Germinal center (tissue), 1 donor: ENCODE data around the gene TNFAIP8L1.

Source experiments
- DNase-seq: peaks from one replicate; pipeline ENCODE4 v3.0.0; 2012; ENCODE audit warnings: mixed read lengths, low spot score

Gene TNFAIP8L1

DNA sequence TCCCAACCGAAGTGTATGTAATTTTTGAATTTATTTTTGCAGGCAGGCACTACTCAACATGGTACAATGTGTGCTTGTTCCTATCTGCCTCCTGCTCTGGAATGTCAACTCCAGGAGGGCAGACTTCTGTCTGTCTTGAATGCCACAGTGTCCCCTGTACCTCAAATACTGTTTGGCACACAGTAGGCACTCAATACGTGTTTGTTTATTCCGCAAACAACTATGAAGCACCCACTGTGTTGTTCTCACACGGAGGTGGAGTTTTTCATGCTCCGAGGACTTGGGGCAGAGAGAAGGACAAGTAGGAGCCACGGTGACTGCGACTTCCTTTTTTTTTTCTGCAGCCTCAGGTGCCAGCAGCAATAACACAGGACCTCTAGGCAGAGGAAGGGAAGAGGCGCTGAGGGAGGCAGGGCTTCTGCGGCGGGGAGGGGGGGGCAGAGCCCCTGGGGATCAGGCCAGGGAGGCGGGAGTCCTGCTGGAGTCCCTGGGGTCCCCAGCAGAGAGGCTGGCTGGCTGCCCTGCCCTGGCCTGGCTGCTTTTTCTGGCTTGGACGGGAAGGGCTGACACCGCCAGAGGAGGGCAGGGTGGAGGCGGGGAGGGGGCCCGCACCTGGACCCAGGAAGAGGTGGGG is 29.3 kb upstream of the TNFAIP8L1 start:
- DNase-seq, result no peak

DNA sequence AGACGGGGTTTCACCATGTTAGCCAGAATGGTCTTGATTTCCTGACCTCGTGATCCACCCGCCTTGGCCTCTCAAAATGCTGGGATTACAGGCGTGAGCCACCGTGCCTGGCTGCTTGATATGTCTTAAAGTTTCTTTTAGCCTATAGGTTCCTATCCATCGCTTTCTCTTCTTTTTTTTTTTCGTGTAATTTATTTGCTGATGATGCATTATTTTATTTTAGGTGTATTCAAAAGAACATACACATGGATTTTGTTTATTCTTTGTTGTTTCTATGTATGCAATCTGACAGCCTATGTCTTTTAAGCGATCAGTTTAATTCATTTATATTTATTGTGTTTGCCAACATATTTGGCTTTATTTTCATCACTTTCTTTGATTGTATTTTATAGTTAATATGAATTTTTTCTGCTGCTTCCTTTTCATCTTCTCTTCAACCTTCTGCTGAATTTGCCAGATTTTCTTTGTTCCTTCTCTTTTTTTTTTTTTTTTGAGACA is 26.0 kb upstream of the TNFAIP8L1 start:
- no peak for DNase-seq

DNA sequence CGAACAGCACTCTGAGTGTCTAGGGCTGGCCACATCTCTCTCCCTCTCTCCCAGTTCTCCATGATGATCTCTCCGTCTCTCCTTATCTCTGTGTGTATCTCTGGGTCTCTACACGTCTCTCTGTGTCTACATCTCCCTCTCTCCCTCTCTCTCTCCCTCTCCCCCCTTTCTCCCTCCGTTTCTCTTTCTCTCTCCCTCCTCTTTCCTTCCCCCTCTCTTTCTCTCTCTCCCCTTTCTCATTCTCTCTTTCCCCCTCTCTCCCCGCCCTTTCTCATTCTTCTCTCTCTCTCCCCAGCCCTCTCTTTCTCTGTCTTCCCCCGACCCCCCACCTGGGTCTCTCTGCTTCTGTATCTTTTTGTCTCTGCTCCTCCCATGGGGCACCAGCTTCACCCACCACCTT is 21.3 kb upstream of the TNFAIP8L1 start:
- DNase-seq, result no peak

DNA sequence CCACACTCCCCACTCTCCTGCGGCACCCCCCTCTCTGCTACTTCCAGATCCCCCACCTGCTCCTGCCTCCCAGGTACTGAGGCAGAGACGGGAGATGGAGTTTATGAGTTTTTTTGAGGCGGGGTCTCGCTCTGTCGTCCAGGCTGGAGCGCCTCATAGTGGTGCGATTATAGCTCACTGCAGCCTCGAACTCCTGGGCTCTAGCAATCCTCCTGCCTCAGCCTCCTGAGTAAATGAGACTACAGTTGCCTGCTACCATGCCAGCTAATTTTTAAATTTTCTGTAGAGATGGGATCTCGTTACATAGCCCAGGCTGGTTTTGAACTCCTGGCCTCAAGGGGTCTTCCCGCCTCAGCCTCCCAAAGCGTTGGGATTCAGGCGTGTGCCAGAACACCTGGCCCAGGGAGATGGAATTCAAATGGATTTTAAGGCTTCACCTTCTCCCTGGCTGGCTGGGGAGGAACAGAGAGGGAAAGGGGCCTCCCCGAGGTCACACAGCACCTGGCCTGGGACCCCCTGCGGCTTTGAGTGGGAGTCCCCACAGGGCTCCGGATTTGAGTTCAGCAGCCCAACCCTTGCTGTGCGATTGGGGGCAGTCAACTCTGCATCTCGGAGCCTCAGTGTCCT is 19.5 kb upstream of the TNFAIP8L1 start:
- DNase-seq, result no peak

DNA sequence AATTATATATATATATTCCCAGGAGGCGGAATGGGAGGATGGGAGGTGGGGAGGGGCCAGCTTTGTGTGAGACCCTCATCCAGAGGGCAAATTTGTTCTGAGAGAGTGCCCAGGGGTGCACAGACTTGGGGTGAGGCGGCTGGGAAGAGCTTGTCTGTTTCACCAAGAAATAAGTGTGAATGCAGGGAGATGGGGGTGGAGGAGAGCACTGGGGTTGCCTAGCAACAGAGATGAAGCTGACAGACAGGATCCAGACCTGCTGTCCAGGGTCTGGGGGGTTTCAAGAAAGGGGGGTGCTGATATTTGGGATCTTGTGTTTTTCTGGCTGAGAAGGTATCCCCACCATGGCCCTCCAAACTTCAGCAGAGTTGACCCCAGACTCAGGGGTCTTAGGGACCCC is 18.6 kb upstream of the TNFAIP8L1 start:
- no peak for DNase-seq

DNA sequence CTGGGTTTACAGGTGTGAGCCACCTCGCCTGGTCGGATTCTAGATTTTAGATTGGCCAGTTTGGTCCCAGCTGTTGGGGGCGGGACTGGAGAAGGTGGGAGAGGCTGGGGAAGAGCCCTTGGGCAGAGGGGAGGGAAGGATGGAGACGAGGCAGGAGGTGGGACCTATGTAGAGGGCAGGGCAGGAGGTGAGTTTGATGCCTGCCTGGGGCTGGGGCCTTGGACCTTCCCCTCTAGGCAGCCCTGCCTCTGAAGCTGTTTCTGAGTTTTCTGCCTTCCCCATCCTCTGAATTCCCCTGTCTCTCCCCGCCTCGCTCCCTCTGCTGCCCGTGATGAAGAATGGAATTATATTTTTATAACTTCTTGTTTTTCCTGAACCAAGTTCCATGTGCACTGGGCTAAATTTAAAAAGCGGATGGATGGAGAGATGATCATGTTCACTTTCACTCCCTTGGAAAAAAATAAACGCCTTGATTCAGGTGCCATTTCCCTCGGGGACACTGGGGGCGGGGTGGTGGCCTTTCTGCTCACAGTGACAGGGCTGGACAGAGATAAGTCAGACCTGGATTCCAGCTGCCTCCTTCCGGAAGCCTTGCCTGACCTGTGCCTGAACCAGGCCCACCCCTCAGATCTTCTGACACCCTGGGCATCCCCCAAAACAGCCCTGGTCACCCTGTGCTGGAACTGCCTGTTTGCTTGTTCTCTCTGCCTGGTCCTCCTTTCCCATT is 16.5 kb upstream of the TNFAIP8L1 start:
- DNase-seq, result no peak

DNA sequence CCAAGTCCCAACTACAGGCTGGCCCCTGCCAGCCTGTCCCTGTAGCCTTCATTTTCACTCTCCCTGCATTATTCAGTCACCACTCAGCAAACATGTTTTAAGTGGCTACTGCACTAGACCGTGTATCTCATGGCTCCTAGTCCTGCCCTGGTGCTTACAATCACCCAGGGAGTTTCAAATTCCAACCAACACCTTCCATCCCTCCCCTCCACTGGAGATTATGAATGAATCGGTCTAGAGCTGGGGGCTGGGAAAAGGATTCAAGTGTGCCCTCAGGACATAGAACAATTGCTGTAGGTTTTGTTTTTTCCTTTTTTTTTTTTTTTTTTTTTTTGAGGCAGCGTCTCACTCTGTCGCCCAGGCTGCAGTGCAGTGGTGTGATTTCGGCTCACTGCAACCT is 15.0 kb upstream of the TNFAIP8L1 start:
- DNase-seq, result no peak

DNA sequence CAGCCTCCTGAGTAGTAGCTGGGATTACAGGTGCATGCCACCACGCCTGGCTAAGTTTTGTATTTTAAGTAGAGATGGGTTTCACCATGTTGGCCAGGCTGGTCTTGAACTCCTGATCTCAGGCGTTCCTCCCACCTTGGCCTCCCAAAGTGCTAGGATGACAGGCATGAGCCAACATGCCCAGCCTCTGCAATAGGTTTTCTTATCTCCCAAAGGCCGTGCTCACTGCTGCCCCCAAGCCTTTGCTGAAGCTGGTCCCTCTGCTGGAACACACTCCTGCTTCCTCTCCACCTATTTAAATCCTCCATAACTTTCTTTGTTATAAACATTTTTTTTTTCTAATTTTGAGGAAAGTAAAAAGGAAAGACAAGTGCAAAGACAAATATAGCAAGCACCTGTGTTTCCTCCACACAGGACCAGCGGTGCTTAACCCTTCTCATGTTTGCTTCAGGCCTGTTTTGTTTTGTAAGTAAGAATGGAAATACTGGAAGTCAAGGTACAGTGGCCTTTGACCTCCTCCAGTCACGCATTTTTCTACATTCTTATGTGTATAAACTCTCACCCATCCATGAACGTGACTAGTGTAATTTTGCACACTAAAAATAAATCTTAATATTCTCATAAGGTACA is 14.5 kb upstream of the TNFAIP8L1 start:
- no peak for DNase-seq

DNA sequence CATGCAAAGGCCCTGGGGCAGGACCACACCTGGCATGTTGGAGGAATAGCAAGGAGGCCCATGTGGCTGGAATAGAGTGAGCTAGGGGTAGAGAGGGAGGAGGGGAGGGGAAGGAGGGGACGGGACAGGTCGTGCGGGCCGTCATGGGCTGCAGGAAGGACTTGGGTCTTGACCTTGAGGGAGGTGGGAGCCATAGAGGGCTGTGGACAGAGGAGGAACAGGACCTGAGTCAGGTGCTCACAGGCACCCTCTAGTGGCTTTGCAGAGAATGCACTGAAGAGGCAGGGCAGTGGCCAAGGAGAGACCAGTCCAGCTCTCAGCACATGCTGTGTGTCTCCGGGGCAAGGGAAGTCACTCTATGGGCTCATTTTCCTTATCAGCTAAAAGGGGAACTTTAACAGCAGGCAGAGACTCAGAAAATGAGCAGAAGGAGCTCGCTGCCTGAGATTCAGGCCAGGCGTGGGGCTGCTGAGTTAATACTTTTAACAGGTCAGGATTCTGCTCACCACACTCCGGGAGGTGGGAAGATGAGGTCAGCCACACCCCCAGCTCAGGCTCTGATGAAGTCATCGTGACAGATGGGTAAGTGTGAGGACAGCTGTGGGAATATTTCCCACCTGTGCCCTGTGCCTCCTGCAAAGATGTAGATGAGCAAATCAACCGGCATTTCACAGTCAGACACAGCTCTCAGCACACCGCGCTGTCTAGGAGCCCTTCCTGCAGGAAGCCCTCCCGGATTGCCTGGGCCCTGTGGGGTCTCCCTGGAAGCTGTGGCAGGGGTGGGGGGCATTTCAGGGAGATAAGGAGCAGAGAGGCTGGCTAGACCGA is 6.0 kb upstream of the TNFAIP8L1 start:
- DNase-seq, result peak; percentile 58

DNA sequence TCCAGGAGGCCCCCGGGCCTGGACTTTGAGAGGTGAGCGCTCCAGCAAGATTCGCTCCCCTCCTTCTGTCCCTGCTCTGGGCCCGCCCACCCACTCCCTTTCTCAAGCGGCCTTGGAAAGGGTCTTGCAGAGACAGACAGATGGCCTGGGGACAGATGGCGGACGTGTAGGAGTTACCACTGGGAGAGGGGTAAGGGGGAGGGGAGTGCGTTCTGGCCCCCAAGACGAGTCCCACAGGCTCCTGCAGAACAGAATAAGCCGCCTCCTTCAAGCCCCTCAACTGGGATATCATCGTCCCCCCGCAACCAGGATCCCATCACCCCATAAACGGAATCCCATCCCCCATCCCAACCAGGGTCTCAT is 3.6 kb upstream of the TNFAIP8L1 start:
- no peak for DNase-seq

DNA sequence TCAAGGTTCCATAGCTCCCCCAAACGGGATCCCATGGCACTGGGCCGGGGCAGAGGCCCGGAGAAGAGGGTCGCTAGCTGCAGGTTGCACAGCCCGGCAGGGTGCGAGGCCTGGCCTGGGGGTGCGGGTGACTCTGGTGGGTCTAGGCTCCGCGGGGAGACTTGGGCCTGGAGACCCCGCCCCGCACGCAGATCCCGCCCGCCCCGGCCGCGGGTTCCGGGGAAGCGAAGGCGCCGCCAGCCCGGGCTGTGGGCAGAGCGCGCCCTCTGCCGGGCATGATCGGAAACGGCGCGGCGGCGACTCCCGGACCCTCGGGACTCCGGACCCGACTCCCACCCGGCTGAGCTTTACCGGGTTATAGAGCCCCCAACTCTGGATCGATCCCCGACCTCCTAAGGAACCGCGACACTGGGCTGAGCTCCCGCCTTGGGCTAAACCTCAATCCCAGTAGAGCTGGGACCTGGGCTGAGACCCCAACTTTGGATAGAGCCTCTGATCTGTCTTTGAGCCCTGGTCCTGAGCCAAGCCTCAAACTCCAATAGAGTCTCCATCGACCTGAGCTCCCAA is 3.1 kb upstream of the TNFAIP8L1 start:
- DNase-seq, result peak; percentile 82

DNA sequence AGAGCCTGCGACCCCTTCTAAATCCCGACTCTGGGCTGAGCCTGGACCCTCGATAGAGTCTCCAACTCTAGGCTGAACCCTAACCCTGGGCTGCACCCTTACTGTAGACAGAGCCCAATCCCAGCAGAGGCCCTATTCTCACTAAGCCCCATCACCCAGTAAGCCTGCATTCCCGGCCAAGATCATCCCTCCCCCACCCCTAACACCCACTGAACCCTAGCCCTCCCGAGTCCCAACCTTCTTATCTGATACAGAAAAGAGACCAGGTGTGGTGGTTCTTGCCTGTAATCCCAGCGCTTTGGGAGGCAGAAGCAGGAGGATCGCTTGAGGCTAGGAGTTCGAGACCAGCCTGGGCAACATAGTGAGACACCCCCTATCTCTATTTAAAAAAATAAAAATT is 2.6 kb upstream of the TNFAIP8L1 start:
- DNase-seq, result no peak

DNA sequence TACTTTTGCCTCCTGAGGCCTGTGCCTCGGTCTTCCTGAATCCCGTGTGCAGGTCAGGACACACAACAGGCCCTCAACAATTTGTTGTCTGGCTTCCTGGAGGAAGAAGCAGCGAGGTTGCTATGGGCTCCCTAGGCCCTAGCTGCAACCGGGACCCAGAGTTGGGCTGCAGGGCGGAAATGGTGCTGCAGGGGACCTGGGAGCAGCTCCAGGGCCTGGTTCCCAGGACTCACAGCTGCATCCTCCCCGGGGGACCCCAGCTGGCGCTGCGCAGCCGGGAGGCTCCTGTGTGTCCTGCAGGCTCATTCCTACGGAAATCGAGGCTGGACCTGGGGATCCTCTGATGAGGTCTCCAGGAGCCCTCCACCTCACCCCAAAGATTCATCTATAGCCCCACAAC is 999 bp upstream of the TNFAIP8L1 start:
- no peak for DNase-seq

DNA sequence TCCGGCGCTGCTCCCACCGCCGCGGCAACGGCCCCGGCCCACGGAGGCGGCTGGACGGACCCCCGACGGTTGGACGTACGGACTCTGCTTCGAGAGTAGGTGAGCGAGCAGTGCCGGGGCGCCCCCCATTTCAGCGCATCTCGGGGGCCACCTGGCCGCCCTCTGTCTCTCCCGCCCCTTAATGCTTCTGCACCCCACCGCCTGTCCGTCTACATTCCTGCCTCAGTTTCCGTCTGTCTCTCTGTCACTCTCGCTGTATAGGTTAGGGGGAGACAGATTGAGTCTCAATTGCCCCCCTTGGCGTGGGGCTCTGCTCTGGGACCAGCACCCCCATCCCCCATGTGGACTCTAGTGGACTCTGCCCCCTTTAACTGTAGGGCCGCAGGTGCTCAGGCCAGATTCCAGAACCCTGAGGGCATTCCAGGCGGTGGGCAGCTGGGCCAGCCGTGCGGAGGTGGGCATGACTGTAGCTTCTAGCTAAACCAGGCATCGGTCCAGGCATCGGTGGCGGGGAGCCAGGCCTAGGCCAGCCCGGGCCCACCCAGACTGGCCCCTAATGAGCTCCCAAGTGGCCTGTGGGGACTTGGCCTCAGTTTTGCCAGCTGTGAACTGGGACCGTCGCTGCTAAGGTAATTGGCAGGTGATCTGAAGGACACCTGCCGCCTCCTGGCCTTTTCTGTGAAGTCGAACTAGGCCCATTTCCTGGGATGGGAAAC is 373 bp downstream of the TNFAIP8L1 start:
- peak; percentile 21 for DNase-seq

DNA sequence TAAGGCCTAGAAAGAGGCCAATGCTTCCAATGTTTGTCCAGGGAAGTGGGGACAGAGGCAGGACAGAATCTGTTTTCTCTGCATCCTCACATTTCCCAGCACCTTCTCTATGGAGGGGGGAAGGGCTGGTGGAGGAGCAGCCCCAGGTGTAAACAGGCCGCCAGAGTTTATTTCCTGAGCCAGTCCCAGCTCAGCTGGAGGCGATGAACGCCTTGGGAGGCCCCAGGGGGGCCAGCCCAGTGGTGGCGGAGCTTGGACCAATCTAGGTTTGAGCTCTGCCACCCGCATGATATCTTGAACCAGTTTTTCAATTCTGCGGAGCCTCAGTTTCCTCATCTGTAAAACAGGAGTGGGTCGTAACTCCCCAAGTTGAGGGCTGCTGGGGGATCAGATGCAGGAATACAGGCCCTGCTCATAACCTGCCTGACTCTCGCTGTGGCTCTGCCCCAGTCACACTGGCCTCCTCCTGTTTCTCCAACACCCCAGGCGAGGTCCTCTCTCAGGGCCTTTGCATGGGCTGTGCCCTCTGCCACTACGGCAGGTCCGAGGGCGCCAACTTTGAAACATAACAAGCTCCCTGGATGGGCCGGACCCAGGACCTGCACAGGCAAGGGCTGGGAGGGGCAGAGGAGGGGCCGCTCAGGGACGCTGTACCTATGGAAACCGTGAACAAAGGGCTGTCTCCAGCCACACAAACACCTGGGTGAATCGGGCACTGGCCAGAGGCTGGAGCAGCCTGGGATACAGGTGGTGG is 1.1 kb downstream of the TNFAIP8L1 start:
- no peak for DNase-seq

DNA sequence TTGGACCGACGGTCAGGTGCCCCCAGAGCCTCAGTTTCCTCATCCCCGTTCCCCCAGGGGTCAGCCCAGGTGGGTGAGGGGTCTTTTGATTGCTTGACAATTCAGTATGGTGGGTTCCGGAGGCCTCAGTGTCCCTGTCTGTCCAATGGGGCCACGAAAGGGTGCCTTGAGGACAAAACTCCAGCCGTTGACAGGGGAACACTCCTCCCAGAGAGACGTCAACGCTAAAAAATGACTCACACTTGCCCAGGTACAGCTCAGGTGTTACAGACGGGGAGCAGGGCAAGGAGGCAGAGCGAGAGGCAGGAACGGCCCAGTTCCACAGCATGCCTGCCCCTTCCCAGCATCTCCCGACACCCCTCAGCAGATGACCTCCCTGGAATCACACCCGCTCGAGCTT is 1.8 kb downstream of the TNFAIP8L1 start:
- DNase-seq, result no peak

DNA sequence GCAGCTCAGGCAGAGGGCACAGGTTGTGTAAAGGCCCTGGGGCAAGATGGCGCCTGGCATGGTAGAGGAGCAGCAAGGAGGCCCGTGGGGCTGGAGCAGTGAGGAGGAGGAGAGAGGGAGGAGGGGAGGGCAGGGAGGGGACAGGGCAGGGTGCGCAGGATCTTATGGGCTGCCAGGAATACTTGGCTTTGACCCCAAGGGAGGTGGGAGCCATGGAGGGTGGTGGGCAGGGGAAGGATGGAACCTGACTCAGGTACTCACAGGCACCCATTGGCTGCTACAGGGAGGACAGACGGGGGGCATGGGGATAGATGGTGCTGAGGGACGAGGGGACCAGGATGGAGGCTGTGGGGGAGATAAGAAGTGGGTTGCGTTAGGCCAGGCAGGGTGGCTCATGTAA is 3.3 kb downstream of the TNFAIP8L1 start:
- DNase-seq, result no peak

DNA sequence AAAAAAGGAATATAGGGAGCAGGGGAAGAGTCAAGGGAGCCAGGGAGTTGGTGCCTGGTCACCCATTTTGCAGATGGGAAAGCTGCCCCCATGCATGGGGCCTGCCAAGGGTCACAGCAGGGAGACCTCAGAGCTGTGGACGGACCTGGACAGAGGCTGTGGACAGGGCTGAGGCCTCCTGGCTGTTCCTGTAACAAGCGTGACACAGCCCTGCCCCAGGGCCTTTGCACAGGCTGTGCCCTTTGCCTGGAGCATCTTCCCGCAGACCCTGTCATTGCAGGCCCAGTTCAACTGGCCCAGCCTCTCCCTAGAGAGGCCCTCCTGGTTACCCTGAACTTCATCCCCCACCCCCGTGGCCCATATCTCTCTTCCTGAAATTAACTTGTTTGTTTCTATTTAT is 6.4 kb downstream of the TNFAIP8L1 start:
- no peak for DNase-seq

DNA sequence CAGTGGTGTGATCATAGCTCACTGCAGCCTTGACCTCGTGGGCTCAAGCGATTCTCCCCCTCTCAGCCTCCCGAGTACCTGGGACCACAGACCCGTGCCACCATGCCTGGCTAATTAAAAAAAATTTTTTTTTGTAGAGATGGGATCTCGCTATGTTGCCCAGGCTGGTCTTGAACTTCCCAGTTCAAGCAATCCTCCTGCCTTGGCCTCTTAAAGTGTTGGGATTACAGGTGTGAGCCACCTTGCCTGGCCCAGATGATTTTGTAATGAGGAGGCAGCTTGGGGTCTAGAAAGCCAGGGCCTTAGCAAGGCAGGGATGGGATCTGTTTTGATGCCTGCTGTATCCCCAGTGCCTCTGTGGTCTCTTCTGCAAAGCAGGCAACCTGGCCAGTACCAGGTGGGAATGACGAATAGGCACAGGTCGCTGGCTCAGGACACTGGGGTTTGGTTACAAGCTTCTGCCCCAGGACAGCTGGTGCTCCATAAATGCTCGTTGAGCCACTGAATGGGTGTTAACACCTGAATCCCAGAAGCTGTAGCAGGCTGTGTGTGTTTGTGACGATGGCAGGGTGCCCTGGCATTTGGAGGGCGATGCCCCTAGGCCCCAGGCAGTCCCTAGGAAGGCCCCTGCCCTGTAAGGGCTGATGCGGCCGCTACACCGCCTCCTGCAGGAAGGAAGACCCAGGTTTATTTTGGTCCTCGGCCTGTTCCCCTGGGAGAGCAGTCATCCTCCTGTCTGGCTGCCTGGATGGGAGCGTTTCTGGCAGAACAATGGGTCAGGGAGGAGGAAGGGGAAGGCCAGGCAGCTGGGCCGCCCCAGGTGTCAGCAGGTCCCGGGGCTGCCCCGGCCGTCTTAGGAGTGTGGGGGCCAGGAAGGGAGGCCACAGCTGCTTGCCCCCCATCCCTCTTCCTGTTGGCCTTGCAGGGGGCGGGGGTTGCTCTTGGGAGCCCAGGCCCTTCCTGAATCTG is 8.6 kb downstream of the TNFAIP8L1 start:
- no peak for DNase-seq
